Left renal cortex interstitium (tissue), 4 donors: ENCODE data around the gene COL20A1. TPM values are rescaled to one million over a fixed set of nuclear protein-coding genes. Genes with fewer than 3 reads are reported as not detected.

Experiments used
- DNase-seq, 4 donors: peaks; one replicate each; pipeline ENCODE4 v3.0.0-alpha.2; 2013; ENCODE audit warnings: low read depth in 4 of 4, low spot score in 2 of 4, missing footprints in 1 of 4
- polyA plus RNA-seq, 4 donors: library from polyadenylated mRNA; unstranded; fragments of 120-200 nt; gene quantifications; one replicate each; pipeline ENCODE4 v1.2.1, GENCODE V29; 2013; ENCODE audit not compliant: insufficient read length in 4 of 4

Gene COL20A1
- polyA plus RNA-seq, 4 donors: 0.69 to 1.2 (median 0.94) TPM

DNA sequence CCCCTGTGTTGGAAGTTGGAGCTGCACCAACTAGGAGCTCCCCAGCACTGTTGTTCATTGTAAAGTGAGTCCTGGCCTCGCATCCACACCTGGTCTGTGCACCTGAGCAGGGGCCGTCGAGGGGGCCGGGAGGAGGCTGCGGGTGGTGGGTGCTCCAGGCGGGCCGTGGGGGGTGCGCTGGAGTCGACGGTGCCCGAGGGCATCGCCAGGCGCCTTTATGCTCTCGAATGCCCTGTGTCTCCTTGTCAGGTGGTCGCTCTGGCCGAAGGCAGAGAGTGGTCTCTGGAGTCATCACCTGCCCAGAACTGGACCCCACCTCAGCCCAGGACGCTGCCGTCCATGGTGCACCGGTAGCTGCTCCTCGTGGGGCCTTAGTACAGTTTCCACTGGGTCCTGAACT, 16.0 kb upstream of the COL20A1 start:
- no peak for DNase-seq

DNA sequence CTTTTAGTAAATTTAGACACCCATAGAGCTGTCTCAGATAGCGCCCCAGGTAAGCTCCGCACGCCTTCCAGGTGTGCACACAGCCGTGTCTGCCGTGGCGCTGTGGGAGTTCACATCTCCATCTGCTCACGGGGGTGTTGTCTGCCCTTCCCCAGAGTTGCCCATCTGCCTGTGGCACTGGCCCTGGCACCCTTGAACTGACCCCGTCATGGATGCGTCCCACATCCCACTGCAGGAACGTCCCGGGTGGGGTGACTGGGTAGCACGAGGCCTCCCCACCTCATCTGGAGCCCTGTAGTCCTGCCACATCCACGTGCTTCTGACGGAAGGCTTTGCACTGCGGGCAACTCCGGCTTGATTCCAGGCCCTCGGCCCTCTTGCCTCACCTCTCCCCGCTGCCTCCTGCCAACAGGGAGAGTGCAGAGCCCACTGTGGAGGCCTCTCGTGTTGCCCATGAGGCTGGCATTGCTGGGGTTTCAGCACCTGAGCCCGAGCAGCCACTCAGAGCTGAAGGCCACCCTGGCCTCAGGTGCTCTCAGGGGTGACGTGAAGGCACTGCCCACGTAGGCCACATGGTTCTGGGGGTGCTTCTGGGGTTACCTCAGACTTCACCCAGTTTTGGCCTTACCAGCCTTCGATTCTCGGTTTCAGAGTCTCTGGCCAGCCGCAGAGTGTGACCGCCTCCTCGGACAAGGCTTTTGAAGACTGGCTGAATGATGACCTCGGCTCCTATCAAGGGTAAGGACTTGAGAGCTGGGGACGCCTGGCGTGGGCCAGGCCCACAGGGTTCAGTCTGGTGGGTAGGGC, 15.3 kb upstream of the COL20A1 start:
- no peak for DNase-seq

DNA sequence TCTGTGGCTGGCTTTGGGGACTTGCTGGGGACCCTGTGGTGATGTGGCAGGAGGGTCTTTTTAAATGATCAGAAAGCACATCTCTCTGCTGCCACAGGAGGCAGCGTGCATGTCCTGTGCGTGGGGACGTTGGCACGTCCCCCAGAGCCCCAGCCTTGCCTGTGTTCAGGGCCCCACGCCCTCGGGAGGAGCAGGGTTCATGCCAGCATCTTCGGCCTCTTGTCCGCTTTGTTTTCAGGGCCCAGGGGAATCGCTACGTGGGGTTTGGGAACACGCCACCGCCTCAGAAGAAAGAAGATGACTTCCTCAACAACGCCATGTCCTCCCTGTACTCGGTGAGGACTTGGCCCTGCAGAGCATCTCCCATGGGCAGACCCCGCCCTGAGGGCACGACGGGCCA, 14.3 kb upstream of the COL20A1 start:
- no peak for DNase-seq

DNA sequence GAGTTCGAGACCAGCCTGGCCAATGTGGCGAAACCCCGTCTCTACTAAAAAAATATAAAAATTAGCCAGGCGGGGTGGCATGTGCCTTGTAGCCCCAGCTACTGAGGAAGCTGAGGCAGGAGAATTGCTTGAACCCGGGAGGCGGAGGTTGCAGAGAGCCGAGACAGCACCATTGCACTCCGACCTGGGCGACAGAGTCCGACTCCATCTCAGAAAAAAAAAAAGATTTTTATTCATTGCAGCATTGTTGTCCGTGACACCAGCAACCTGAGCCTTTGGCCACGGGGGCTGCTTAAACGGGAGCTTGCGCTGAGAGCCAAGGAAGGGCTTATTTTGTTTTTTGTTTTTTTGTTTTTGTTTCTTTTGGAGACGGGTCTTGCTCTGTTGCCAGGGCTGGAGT, 13.1 kb upstream of the COL20A1 start:
- no peak for DNase-seq

DNA sequence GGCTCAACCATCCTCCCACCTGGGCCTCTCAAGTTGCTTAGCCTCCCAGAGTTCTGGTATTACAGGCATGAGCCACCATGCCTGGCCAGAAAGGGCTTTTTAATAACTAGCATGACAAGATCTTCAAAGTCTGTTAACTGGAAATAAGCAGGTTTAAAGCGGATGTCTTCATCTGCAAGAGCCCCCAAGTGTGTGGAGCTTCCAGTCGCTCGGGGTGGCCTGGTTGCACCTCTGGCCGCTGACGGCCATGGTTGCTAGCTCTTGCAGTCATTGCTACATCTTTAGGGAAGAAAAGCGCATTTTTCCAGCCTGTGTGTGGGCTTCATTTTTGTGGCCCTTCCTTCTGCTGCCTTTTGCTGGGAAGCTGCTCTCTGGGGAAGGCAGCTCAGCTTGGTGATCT, 12.6 kb upstream of the COL20A1 start:
- DNase-seq: no peak

DNA sequence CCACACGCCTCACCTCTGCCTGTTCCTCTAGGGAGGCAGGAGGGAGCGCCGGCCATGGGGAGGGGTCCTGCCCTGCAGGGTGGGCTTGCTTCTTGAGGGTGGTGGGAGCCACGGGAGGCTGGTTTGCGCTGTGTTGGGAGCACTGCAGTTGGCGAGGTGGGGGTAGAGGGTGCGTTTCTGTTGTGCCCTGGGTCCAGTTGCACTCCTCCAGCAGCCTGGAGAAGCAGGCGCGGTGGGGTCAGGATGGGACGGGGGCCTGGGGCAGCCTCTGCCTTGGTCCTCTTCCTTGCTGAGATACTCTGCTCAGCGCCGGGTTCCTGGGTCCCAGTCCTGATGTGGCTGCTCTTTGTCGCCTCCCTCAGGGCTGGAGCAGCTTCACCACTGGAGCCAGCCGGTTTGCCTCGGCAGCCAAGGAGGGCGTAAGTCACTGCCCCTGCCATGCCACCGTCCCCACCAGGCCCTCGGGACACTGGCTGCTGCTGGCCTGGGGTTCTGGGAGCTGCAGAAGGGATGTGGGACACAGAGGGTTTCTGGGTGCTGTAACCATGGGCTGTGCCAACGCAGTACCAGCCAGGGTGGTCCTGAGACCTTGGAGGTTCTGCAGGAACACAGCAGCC, 11.9 kb upstream of the COL20A1 start:
- DNase-seq: no peak

DNA sequence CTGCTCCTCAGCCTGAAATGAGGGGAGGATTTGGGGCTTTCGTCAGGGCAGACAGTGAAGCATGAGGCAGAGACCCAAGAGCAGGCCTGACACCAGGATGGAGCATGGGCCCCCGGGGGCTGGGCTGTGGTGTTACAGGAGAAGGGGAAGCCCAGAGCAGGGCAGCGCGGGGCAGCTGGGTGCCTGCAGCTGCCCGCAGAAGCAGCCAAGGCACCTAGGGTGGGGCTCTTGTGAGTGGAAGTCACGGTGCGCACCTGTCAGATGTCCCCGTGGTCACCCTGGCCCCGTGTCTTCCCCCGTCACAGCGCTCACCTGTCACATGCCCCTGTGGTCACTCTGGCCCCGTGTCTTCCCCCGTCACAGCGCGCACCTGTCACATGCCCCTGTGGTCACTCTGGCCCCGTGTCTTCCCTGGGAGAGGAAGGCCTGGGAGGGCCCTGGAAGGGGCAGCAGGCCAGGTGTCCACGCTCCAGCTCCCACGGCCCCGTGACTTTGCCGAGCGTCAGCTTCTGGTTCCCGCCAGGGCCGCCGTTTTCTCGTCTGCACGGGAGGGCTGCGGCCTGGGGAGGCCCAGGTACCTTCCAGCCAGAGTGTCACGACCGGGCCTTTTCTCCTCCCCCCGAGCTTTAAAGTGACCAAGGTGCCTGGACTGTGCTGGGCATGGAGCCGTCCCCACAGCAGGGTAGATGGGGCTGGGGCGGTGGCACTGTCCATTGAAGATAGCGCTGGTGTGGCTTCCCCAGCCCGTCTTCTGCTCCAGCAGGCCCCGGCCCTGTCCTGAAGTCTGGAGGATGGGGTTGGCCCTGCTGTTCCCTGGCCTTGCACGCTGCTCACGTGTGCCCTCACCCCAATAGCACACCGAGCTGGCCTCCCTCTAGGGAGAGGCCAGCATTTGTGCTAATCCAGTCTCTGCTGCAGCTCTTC, 11.0 kb upstream of the COL20A1 start:
- DNase-seq: no peak

DNA sequence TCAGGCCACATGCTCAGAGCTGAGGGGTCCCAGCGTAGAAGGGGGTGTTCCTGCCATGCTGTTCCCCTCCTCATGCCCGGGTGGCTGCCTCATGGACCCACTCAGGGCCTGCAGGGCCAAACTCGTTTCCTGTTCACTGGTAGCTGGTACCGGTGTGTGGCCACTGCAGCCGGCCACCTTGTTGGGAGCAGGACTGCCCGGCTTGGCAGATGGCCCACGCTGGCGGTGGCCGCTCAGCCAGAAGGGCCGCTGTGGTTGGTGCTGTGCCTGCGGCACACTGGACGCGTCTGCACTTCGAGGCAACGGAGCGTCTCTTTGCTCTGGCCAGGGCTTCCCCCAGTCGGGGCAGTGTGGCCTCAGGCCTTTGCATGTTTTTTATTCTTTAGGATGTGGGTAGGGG, 10.0 kb upstream of the COL20A1 start:
- no peak for DNase-seq

DNA sequence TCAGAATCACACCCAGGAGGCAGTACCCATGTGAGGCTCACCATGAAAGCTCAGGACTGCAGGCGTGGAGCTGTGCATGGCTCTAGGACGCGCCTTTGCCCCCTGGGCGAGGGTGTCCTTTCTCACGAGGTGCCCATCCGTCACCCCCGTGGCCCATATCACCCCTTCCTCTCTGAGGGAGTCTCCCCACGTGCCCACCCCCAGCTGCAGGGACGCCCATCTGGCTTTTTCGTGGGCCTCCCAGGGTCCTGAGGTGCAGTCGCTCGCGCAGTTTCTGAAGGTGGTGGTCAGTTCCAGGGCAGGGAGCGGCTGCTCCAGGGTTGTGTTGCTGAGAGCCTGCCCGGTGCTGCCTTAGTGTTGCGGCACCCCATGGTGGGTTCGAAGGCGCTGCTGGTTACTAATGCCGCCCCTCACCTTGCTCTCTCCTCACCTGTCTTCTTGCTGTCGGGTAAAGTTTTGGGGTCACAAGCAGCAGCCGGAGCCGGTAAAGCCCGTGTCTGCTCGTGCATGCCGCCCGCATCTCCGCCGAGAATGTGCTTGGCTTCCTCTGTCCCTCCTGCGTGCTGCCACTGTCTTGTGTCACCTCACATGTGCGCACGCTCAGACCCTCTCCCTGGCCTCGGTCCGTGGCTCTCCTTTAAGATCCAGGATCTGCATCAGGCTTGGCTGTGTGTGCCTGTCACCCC, 9.4 kb upstream of the COL20A1 start:
- no peak for DNase-seq

DNA sequence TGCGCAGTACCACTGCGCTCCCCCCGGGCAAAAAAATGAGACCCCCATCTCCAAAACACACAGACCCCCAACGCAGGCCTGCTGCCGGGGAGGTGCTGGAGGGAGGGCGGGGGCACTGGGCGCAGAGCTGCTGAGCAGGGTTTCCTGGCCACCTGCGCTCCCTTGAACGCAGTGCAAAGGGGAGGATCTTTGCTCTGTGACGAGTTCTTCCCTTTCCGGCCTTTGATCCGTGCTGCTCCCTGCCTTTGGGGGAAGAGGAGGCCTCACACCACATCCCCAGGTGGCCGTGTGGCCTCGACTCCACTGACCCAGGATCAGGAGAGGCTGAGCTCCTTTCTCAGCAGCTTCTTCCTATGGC, 8.9 kb upstream of the COL20A1 start:
- no peak for DNase-seq

DNA sequence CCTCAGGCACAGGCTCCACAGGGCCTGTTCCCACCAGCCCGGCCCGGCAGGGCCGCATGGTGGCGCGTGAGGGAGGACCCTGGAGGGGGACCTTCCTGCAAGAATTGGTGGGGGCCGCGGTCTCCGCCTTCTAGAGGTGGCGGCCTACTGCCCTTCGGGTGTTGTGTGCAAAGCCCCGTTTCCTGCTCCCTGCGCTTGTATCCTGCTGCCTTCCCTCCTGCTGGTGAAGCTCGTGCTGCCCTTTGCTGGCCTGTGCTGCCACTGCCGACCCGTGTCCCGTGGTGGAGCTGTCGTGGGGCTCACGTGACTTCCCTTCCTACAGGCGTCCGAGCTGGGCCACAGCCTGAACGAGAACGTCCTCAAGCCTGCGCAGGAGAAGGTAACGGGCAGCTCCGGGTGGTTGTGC, 8.4 kb upstream of the COL20A1 start:
- no peak for DNase-seq

DNA sequence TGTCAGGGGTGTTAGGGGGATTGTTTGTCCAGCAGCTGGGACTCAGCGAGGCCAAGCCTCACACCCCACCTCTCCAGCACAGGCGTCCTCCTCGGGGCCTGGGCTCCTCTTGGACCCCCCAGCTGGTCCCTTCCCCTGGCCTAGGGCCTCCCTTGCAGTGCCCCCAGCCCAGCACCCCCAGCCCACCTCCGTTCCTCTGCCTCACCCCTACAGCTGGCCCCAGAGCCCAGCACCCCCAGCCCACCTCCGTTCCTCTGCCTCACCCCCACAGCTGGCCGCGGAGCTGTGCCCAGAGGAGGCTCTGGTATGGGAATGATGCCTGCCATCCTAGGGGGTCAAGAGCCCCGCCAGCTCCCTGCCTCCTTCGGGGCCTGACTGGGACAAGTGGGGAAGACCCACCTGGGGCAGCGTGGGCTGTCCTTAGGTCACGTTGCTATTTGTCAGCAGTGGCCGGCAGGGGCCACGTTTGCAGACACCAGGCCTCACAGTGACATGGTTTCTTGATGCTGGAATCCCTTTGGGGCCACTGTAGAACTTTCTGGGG, 7.9 kb upstream of the COL20A1 start:
- no peak for DNase-seq

DNA sequence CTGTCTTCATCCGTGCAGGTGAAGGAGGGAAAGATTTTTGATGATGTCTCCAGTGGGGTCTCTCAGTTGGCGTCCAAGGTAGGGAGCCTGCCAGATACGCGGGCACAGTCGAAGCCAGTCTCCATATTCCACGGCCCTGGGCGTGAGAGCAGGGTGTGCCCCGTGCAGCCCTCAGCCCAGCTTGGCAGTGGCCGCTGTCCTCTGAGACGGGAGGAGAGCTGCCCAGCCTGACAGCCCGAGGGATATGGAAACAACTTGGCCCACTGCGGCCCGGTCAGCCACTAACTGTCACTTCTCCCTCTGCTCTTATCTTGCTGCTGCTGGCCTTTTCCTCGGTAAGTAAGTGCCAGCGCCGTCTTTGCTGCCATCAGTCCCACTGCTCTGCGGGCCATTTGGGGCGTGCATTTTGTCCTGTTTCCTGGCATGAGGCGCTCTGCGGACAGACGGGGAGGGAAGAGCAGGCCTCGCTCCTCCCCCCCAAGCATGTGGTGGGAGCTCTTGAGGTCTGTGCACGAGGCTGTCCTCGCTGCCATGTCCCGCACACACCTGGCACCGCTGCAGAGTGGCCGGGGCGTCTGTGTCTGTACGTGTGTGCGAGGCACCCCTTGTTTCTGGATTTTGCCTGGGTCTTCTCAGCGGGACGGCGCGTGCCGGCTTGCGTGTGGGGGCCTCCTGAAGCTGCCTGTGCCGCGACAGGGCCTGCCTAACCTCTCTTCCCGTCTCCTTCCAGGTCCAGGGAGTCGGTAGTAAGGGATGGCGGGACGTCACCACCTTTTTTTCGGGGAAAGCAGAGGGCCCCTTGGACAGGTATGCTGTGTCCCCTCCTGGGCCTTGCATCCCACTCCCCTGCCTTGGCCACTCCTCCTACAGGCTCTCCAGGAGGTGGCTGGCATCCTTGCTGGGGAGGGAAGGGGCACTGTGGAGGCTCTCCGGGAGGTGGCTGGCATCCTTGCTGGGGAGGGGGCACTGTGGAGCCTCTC, 7.1 kb upstream of the COL20A1 start:
- no peak for DNase-seq

DNA sequence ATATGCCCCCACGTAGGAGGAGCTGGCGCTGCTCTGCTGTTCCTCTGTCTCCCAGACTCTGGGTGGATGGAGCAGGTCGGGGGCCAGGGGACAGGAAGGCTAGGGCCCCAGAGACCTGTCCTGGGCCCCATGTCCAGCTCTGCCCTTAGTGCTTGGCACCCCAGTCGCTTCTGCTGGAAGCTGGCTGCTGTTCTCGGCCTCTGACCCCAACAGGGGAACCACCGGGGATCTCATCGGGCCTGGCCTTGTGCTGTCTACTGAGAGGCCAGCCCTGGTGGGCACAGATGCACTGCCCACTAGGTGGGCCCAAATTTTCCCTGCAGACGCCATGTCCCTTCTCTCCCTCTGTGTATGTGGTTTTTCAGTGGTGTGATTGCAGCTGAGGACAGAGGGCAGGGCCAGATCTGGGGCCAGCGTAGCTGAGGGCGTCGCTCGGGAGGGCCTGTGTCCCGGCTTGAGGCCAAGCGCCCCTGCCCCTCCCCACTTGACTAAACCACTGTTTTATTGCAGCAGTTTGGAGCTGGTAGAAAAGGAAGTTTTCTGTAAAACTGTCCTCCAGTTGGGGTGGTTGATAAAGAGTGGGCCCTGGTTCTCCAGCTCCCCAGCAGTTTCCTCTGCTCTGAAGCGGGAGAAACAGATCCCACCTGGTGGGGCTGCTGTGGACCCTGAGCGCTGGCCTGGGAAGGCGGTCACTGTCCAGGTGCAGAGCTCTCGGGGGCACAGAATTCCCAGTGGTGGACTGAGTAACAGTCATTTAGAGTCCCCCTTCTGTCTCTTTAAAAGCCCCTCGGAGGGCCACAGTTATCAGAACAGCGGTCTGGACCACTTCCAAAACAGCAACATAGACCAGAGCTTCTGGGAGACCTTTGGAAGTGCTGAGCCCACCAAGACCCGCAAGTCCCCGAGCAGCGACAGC, 5.9 kb upstream of the COL20A1 start:
- no peak for DNase-seq

DNA sequence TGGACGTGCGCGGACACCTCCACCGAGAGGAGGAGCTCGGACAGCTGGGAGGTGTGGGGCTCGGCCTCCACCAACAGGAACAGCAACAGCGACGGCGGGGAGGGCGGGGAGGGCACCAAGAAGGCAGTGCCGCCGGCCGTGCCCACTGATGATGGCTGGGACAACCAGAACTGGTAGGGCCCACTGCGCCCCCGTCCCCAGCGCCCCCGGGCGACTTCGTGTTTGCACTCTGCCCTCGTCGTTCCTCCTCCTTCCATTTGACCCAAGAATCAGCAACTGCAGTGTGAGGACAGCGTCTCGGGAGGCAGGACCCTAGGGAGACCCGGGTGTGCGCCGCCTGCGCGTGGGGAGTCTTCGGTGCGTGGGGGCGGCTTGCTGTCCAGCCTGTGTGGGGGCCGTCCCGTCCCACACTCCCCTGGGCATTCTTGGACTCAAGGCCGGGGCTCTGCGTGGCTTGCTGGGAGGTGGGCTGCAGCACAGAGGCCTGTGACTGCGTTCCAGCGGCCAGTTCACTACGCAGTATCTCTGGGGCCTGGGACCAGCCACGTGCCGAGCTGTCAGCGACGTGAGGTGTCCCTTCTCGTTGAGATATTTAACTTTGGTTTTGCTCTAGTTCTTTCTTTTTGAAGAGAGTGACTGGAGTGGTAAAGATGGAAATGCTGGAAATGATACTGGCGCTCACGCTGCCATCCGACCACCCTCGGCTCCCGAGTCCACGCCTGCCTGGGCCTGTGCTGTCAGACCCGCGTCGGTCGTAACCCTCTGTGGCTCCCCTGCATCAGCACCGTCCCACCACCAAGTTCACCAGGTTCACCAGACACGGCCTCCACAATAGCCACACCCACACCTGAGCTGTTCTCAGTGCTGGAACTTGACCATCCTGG, 5.0 kb upstream of the COL20A1 start:
- no peak for DNase-seq

DNA sequence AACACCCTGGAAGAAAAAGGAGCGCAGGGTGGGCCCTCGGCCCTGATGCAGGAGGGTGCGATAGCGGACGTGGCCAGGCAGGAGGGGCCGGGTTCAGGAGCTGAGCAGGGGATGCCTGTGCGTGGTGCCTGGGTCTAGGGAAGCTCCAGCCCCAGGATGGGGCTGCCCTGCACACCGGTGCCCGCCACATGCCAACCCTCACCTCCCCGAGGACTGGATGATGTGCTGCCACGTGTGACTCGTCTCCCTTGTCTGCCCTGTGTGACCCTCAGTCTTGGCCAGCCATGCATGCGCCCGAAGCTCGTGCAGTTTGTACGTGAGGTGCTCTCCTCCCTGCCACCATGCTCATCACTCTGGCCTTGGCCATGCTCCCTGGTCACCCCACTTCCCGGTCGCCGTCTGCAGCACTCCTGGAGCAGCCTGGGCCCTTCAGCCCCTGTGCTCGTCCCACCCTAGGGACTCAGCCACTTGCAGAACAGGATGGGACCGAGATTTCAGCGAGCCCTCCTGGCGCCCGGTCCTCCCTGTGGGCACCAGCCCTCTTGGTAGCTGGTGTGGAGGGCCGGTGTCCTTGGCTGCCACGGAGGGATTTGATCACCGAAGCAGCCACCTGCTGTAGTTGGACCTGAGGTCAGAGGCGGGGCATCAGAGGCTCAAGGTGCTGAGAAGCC, 4.3 kb upstream of the COL20A1 start:
- no peak for DNase-seq
